A673 (cell line): ENCODE data around the gene SCPEP1. TPM values are rescaled to one million over a fixed set of nuclear protein-coding genes. Genes with fewer than 3 reads are reported as not detected.

Experiments
- BruUV-seq: library from RNA; stranded (reverse); fragments of 400-500 nt; replicated peaks from 2 replicates; lab custom pipeline; 2021; lab: Mats Ljungman, UMichigan
- CTCF ChIA-PET: fragments of 300-600 bp; sonication (Branson Sonifier 250); formaldehyde crosslinking; loops from one replicate; lab custom pipeline; 2022; ENCODE audit warnings: antibody characterized with exemption; lab: Charles Lee
- POLR2A ChIA-PET: fragments of 300-600 bp; sonication (Branson Sonifier 250); formaldehyde crosslinking; loops from one replicate; lab custom pipeline; 2022; ENCODE audit warnings: antibody characterized with exemption; ENCODE audit not compliant: low non-redundant PET; lab: Charles Lee
- DNase-seq: peaks from one replicate; pipeline ENCODE4 v3.0.0-alpha.2; 2015; ENCODE audit warnings: low spot score
- H3K27ac ChIP-seq: fragments of 200-600 bp; sonication (generic); 2 replicates; pipeline ENCODE4 v1.5.1; 2016; ENCODE audit warnings: mixed run types, low read depth, mild to moderate bottlenecking, mixed read lengths, antibody characterized with exemption, low read length; ENCODE audit not compliant: poor library complexity, severe bottlenecking
- H3K27me3 ChIP-seq: fragments of 200-600 bp; sonication (generic); replicated peaks from 2 replicates; pipeline ENCODE4 v1.6.1; 2017; ENCODE audit warnings: mixed run types, low read depth, mild to moderate bottlenecking, mixed read lengths, antibody characterized with exemption, low read length; ENCODE audit not compliant: insufficient read depth, poor library complexity
- H3K36me3 ChIP-seq: fragments of 200-600 bp; sonication (generic); 2 replicates; pipeline ENCODE4 v1.6.1; 2016; ENCODE audit warnings: mixed run types, mild to moderate bottlenecking, mixed read lengths, antibody characterized with exemption, low read length; ENCODE audit not compliant: insufficient read depth, poor library complexity, severe bottlenecking
- H3K4me1 ChIP-seq: fragments of 200-600 bp; sonication (generic); 2 replicates; pipeline ENCODE4 v1.6.1; 2017; ENCODE audit warnings: mixed run types, mild to moderate bottlenecking, mixed read lengths, antibody characterized with exemption, low read length; ENCODE audit not compliant: insufficient read depth, poor library complexity, severe bottlenecking
- H3K4me3 ChIP-seq: fragments of 200-600 bp; sonication (generic); 2 replicates; pipeline ENCODE4 v1.5.1; 2016; ENCODE audit warnings: low read depth, mixed run types, mild to moderate bottlenecking, mixed read lengths, low read length; ENCODE audit not compliant: poor library complexity, severe bottlenecking
- H3K9me3 ChIP-seq: fragments of 200-600 bp; sonication (generic); 2 replicates; pipeline ENCODE4 v1.6.1; 2016; ENCODE audit warnings: mixed run types, low read depth, mild to moderate bottlenecking, mixed read lengths, antibody characterized with exemption, low read length; ENCODE audit not compliant: poor library complexity, severe bottlenecking
- CTCF ChIP-seq: fragments of 300-800, 200-600 bp; sonication (generic); conservative IDR thresholded peaks from 2 replicates; pipeline ENCODE4 v1.5.1; 2017; ENCODE audit warnings: low read depth, mild to moderate bottlenecking, antibody characterized with exemption, low read length, moderate library complexity, mixed read lengths
- EZH2 ChIP-seq: fragments of 200-600 bp; sonication (generic); IDR thresholded peaks from 2 replicates; pipeline ENCODE4 v1.6.1; 2017; ENCODE audit warnings: borderline replicate concordance, low read depth, mild to moderate bottlenecking, mixed read lengths, antibody characterized with exemption, low read length; ENCODE audit not compliant: poor library complexity, severe bottlenecking
- intact Hi-C: fragments of 100-400 bp; cut with micrococcal nuclease; formaldehyde crosslinking; loops from one replicate; pipeline ENCODE4 v1.10.0; 2022; ENCODE audit not compliant: unreplicated experiment
- total RNA-seq: library from RNA; stranded (reverse); gene quantifications from 2 replicates; pipeline ENCODE4 v1.2.3, GENCODE V29; 2021

Gene SCPEP1
- total RNA-seq, 1 experiment from 2014 or later, result 31.8 TPM

- no peak for DNase-seq
- CTCF ChIA-PET, result no interaction called here
- Histone ChIP-seq H3K27ac (no peak overlapping the region), H3K9me3 (no peaks in the 10 kb centered on the region), H3K4me1 (no peaks in the 10 kb centered on the region), H3K27me3 (no peaks in the 10 kb centered on the region), H3K4me3 (no peak overlapping the region), H3K36me3 (no peaks in the 10 kb centered on the region)
- no peak for TF ChIP-seq CTCF
- TF ChIP-seq EZH2, result no peak
- intact Hi-C loops, result no loop called here
- BruUV-seq, result no TSS peak
- POLR2A ChIA-PET, result no interaction called here
Observed at GRCh38 chr17:57002904-57003303, 25.0 kb downstream of the SCPEP1 start.

- Histone ChIP-seq H3K9me3 (no peaks in the 10 kb centered on the region), H3K4me3 (no peak overlapping the region), H3K4me1 (no peaks in the 10 kb centered on the region), H3K27ac (no peak overlapping the region), H3K27me3 (no peaks in the 10 kb centered on the region), H3K36me3 (no peaks in the 10 kb centered on the region)
- POLR2A ChIA-PET, result no interaction called here
- no peak for TF ChIP-seq EZH2
- TF ChIP-seq CTCF, result peak; percentile 41
- no TSS peak for BruUV-seq
- no peak for DNase-seq
- CTCF ChIA-PET, result no interaction called here
- intact Hi-C loops, result no loop called here
Observed at GRCh38 chr17:57004944-57005579, 27.1 kb downstream of the SCPEP1 start.

GRCh38 chr17:57006040-57006439 lies 28.1 kb downstream of the SCPEP1 start:
- no peak for TF ChIP-seq EZH2
- no peaks in the 10 kb centered on the region for H3K36me3 ChIP-seq
- ChIA-PET POLR2A (no interaction called here), CTCF (no interaction called here)
- intact Hi-C loops, result no loop called here
- no peaks in the 10 kb centered on the region for H3K27me3 ChIP-seq
- no peaks in the 10 kb centered on the region for H3K4me1 ChIP-seq
- no TSS peak for BruUV-seq
- no peak for DNase-seq
- no peak overlapping the region for H3K27ac ChIP-seq
- H3K4me3 ChIP-seq, result no peak overlapping the region
- H3K9me3 ChIP-seq, result no peaks in the 10 kb centered on the region

- no peaks in the 10 kb centered on the region for H3K27me3 ChIP-seq
- DNase-seq, result no peak
- H3K36me3 ChIP-seq, result no peaks in the 10 kb centered on the region
- no TSS peak for BruUV-seq
- H3K27ac ChIP-seq, result no peak overlapping the region
- CTCF ChIA-PET, result no interaction called here
- H3K4me1 ChIP-seq, result no peaks in the 10 kb centered on the region
- no peak overlapping the region for H3K4me3 ChIP-seq
- POLR2A ChIA-PET, result no interaction called here
- TF ChIP-seq CTCF (no peak), EZH2 (no peak)
- intact Hi-C loops, result no loop called here
- H3K9me3 ChIP-seq, result no peaks in the 10 kb centered on the region
Observed at GRCh38 chr17:57008958-57009357, 31.0 kb downstream of the SCPEP1 start.
